Non-pigmented ciliary epithelial cell (primary cell): ENCODE measurements around the gene SIMC1.

Experiments
- DNase-seq: peaks from one replicate; pipeline ENCODE4 v3.0.0-alpha.2; 2010; ENCODE audit warnings: low read depth

Gene SIMC1

DNA sequence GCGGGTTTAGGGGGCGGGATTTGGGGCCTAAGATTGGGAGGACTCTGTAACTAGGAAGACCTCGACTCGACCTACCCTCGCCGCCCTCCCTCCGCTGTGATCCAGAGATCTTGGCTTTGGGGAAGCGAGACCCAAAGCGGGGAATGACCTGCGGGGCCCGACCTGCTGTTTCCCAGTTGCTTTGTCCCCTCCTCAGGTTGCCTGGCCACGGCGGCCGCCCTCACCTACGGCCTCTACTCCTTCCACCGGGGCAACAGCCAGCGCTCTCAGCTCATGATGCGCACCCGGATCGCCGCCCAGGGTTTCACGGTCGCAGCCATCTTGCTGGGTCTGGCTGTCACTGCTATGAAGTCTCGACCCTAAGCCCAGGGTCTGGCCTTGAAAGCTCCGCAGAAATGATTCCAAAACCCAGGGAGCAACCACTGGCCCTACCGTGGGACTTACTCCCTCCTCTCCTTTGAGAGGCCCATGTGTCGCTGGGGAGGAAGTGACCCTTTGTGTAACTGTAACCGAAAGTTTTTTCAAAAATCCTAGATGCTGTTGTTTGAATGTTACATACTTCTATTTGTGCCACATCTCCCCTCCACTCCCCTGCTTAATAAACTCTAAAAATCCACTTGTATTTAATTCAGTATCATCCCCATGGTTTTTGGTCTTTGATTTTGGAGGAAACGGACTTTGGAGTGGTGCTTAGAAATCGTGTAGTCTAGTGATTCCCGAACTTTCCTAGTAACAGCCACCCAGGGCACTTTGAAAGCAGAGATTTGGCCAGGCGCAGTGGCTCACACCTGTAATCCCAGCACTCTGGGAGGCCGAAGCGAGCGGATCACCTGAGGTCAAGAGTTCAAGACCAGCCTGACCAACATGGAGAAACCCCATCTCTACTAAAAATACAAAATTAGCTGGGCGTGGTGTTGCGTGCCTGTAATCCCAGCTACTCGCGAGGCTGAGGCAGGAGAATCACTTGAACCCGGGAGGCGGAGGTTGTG, 151.2 kb downstream of the SIMC1 start:
- DNase-seq: no peak

GRCh38 chr5:176391479-176391878, 153.3 kb downstream of the SIMC1 start:
- no peak for DNase-seq

- DNase-seq: no peak
Measured at GRCh38 chr5:176391999-176392398, 153.8 kb downstream of the SIMC1 start.

DNA sequence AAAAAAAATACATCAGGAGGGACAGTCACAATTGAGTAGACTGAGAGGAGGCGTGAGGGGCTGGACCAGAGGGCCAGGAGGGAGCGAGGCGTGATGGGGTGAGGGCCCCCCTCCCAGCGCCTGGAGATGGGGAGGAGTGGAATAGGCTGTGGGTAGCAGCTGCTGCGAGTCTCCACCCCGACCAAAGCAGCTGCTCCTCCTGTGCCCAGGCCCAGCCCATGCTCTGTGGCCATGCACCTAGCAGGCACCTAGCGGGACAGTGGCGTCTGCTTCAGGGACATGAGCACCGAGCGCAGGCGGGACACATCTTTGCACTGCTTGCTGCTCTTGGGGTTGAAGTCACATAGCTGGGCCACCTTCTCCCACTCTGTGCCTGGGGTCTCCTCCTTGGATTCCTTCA, 154.3 kb downstream of the SIMC1 start:
- DNase-seq: no peak

- no peak for DNase-seq
Measured at GRCh38 chr5:176394096-176394495, 155.9 kb downstream of the SIMC1 start.

GRCh38 chr5:176394881-176395675, 156.9 kb downstream of the SIMC1 start:
- no peak for DNase-seq
